ENCODE results near the gene TIMM44. TPM values are rescaled to one million over a fixed set of nuclear protein-coding genes. Genes with fewer than 3 reads are reported as not detected.

Gene TIMM44
- total and polyA plus RNA-seq, 11 donors: 55.9 to 140 (median 72.9) TPM

- WGBS, 4 donors: 90 to 95% (median 93%) methylated on average over 38 to 54 of the region's 54 CpGs
- Histone ChIP-seq H3K27ac (no peak overlapping the region), H3K36me3 (peaks cover 12 to 54% (median 32%) of the 10 kb centered on the region in 9 donors), H3K4me1 (peaks cover 0 to 47% (median 15%) of the 10 kb centered on the region in 12 donors), H3K9me3 (no peaks in the 10 kb centered on the region), H3K27me3 (peaks cover 0 to 12% (median 4%) of the 10 kb centered on the region in 9 donors), H3K4me3 (no peak overlapping the region)
- intact Hi-C loops (cut with DNase I): no loop called here
- ATAC-seq: no peak
- DNase-seq: peak in 2 of 5 donors; percentile 22 to 55
- TF ChIP-seq CTCF (IDR thresholded peaks at IDR 0.05) (no peak), POLR2A (IDR thresholded peaks at IDR 0.05) (no peak)
These were observed 32.9 kb downstream of the TIMM44 start for GRCh38 chr19:7910321-7911161.

- Histone ChIP-seq H3K27ac (no peak overlapping the region), H3K36me3 (peaks cover 12 to 54% (median 32%) of the 10 kb centered on the region in 9 donors), H3K4me3 (no peak overlapping the region), H3K27me3 (peaks cover 0 to 2% (median 0%) of the 10 kb centered on the region in 9 donors), H3K9me3 (no peaks in the 10 kb centered on the region), H3K4me1 (peaks cover 0 to 52% (median 25%) of the 10 kb centered on the region in 12 donors)
- intact Hi-C loops (cut with DNase I): loop anchor here in 2 of 10 donors (10.0 kb wide), 2 partner anchors 55 to 255 kb away; no protein-coding TSS in a partner anchor
- ATAC-seq: no peak
- TF ChIP-seq POLR2A (IDR thresholded peaks at IDR 0.05) (no peak), CTCF (IDR thresholded peaks at IDR 0.05) (no peak)
- 86 to 96% (median 92%) methylated on average over 9 to 21 of the region's 21 CpGs for WGBS, 4 donors
- peak in 1 of 5 donors; percentile 11 for DNase-seq
These were observed 33.9 kb downstream of the TIMM44 start for GRCh38 chr19:7909471-7910067.

GRCh38 chr19:7908742-7909461 lies 34.6 kb downstream of the TIMM44 start:
- H3K9me3 ChIP-seq: no peaks in the 10 kb centered on the region
- no peak overlapping the region for H3K4me3 ChIP-seq
- no peaks in the 10 kb centered on the region for H3K27me3 ChIP-seq
- ATAC-seq (no peak), DNase-seq (peak in 1 of 5 donors; percentile 32)
- no peak for TF ChIP-seq CTCF (IDR thresholded peaks at IDR 0.05)
- TF ChIP-seq POLR2A (IDR thresholded peaks at IDR 0.05): no peak
- intact Hi-C loops (cut with DNase I): loop anchor here in 2 of 10 donors (10.0 kb wide), 2 partner anchors 54 to 254 kb away; no protein-coding TSS in a partner anchor
- 88 to 94% (median 90%) methylated on average over 14 to 19 of the region's 19 CpGs for WGBS, 4 donors
- H3K27ac ChIP-seq: no peak overlapping the region
- peaks cover 12 to 54% (median 32%) of the 10 kb centered on the region in 9 donors for H3K36me3 ChIP-seq
- peaks cover 0 to 53% (median 28%) of the 10 kb centered on the region in 12 donors for H3K4me1 ChIP-seq
